Head of caudate nucleus (tissue), 42 donors: ENCODE measurements around the gene CLIC3.

Experiments
- DNase-seq, 42 donors: peaks; one replicate each; pipeline versions ENCODE4 v3.0.0 to v3.0.0-alpha.2; 2020 to 2021; ENCODE audit warnings: mixed read lengths in 7 of 42
- intact Hi-C: fragments of 100-400 bp; cut with DNase I; formaldehyde crosslinking; loops from one replicate; pipeline ENCODE4 v1.15.0; 2022

Gene CLIC3

DNA sequence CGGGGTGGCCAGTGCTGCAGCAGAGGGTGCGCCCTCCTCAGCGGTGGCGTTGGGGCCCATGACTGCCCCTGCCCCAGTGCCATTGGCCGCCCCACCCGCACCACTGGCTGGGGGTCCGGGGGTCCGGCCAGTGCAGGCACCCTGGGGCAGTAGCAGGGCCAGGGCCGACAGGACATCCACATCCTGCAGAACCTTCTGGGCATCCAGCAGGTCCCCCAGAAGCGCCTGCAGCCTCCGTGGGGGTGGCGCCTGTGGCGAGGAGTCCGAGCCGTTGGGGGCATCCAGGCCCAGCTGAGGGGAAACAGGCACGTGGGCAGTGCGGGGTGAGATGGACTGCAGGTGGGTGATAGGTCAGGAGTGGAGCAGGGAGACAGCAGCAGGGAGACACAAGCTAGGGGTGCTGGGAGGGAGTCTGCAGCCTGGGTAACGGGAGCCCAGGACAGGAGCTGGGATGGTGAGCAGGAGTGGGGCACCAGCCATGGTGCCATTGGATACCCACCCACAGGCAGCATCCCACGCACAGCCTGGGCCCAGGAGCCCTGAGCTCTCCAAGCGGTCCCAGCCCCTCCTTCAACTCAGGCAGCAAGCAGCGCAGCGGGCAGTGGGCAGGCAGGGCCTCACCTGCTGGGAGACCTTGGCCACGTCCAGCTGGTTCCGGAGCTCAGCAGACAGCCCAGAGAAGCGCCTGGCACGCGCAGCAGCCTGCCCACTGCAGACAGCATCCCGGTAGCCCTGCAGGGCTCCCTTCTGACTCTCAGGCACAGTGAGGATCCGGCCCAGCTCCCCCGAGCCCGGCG lies 24.6 kb upstream of the CLIC3 start:
- intact Hi-C loops: no loop called here
- DNase-seq: no peak

- no peak for DNase-seq
- intact Hi-C loops: no loop called here
Observed at GRCh38 chr9:137019891-137020683, 23.7 kb upstream of the CLIC3 start.

DNA sequence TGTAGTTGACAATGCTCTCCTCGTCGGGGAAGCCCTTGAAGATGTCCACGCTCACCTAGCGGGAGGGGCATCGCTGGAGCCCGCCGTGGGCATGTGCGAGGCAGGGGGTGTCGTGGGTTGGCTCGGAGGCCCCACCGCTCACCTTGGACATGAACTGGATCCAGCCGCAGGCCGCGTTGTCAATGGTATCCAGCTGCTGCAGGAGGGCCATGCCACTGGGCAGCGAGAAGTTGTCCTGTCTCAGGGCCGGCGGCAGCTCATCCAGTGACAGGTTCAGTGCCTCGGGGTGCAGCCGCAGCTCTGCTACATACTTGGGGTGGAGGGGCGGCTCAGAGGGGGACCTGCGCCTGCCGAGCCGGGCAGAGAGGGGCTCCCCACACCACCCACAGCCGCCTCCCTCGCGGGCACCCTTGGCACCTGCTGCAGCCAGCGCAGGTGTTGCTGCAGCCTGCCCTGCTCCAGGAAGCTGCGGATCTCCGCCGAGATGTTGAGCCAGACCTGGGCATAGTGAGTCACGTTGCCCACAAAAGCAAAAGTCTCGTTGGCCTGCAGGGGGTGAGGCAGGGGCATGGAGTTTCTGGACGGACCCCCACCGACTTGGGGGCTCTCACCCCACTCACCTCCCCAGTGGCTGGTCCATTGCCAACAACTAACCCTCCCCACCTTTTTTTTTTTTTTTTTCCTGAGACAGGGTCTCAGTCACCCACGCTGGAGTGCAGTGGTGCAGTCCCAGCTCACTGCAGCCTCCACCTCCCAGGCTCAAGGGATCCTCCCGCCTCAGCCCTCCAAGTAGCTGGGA lies 22.6 kb upstream of the CLIC3 start:
- no peak for DNase-seq
- intact Hi-C loops: no loop called here

DNA sequence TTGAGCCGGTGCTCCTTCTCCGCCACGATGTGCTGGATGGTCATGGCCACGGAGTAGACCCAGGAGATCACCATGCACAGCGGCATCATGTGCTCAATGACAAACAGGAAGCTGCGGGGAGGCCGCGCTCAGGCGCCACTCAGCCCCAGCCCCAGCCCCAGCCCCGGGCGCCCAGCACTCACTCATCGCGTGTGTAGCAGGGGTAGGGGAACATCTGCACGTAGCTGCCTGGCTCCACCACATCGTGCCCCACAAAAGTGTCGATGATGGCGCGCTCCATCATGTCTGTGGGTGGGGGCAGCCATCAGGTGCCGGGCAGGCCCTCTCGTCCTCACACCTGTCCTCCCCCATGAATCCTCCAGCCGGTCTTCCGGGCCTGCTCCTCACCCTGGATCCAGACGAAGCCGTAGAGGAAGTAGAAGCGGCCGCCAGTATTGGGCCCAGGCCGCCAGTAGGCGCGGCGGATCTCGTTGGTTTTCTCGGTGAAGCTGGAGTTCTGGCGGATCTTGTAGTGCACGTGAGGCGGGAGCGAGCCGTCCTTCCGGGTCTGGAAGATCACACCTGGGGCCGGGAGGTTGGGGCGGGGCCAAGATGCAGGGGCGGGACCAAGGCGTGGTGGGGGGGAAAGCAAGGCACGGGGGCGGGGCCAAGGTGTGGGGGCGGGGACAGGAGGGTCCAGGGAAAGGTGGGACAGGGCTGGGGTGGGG lies 21.6 kb upstream of the CLIC3 start:
- intact Hi-C loops: no loop called here
- no peak for DNase-seq

DNA sequence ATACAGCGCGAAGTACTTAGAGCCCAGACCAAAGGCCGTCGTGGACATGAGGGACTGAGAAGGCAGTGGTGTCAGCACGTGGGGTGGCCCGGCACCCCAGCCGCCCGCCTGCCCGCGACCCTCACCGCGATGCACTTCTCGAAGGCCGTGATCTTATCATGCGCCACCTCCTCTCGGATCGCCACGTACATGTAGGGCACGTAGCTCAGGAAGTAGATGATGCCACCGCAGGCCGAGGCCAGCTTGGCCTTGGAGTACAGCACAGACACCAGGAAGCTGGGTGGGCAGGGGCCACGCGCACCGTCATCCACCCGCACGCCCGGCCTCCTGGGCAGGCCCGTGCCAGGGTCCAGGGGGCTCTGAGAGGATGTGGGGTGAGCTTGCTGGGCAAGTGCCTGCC lies 20.7 kb upstream of the CLIC3 start:
- no peak for DNase-seq
- intact Hi-C loops: no loop called here

- no peak for DNase-seq
- intact Hi-C loops: no loop called here
Observed at GRCh38 chr9:137016436-137016835, 20.1 kb upstream of the CLIC3 start.

DNA sequence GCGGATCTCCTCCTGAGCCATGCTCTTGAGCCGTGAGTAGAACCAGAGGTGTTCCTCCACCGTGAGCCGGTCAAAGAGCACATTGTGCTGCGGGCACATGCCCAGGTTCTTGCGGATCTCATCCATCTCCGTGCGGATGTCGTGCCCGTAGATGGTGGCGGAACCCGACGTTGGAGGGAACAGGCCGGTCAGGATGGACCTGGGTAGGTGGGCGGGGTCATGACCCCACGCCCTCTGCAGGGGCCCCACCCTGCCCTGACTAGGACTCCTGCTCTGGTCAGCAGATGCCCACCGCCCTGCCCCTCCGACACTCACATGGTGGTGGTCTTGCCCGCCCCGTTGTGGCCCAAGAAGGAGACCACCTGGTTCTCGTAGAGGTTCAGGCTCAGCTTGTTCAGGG lies 19.6 kb upstream of the CLIC3 start:
- intact Hi-C loops: no loop called here
- no peak for DNase-seq

GRCh38 chr9:137015540-137015930 lies 19.2 kb upstream of the CLIC3 start:
- no peak for DNase-seq
- intact Hi-C loops: no loop called here

DNA sequence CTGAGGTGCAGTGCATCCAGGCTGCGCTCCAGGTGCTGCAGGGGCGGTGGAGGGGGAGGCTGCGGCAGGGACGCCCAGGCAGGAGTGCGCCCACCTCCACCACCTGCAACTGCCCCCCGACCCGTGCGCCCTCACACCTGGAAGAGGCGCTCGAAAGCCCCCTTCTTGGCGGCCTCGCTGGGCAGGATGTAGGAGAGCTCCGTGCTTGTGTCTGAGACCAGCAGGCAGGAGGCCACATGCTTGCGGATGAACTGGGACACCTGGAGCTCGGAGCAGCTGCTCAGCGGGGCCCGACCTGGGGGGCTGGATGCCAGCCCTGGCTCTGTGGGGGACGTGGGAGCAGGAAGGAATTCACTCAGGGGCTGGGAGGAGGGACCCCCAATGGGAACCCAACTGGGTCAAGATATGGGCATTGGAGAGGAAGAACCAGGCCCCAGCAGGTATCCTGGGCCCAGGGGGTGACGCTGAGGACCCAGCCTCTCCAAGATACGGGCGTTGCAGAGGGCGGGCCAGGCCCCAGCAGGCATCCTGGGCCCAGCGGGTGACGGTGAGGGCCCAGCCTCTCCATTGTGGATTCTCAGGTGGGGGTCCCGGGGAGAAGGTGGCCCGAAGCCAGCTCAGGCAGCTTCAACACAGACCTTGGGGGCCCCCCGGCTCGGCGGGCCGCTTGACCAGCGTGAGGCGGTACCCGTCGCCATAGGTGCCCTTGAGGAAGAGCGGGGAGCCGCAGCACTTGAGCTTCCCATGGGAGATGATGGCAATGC lies 18.6 kb upstream of the CLIC3 start:
- intact Hi-C loops: no loop called here
- no peak for DNase-seq

DNA sequence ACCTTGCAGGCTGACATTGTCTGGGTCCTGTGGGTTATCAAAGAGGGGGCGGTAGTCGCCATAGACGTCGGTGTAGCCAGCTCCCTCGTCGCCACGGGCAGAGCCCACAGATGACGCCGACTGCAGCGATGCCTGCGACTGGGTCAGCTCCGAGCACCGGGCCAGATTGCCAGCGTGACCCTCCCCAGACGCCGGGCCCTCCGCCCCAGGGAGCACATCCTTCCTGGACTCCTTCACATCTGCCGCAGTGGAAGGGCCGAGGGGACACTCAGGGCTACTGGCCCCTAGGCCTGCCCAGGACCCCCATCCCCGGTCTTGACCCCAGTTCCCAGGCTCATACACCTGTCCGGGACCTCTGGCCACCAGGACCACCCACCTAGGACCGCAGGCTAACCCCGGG lies 17.8 kb upstream of the CLIC3 start:
- intact Hi-C loops: no loop called here
- no peak for DNase-seq

- intact Hi-C loops: no loop called here
Observed at GRCh38 chr9:137013571-137013940, 17.2 kb upstream of the CLIC3 start.

GRCh38 chr9:137012694-137013570 lies 16.6 kb upstream of the CLIC3 start:
- peak in 8 of 42 donors; percentile 43 to 70 (median 56) for DNase-seq
- intact Hi-C loops: no loop called here

More at GRCh38 chr9:137013571-137013940, 17.2 kb upstream of the CLIC3 start:
- no peak for DNase-seq

DNA sequence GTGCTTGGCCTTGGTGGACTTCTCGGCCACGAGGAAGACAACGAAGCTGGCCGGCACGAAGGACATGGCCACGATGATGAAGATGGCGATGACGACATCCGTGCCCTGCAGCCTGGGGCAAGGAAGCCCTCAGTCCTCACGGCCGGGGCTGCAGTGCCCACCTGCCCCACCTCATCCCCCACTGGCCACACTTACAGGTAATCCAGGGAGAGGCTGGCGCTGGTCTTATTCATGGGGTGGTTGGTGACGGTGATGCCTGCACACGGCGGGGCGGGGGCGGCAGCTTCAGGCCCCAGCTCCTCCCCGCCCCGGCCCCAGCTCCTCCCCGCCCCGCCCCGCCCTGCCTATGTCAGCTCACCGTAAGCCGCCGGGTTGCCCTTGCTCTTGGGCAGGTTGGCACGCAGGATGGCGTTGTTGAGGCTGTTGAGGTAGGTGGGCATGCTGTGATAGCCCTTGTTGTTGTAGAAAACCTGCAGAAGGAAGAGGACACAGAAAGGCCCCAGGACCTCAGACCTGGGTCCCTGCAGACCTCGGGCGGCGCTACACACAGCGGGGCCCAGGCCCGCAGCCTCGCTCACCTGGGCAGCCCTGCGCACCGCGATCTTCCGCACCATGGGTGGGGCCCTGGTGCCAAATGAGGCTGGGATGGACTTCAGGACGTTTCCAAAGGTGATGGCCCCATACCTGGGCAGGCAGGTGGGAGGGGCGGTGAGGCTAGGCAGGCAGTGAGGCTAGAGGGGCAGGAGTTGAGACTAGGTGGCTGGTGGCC lies 15.7 kb upstream of the CLIC3 start:
- no peak for DNase-seq
- intact Hi-C loops: no loop called here

GRCh38 chr9:137011156-137011555 lies 14.8 kb upstream of the CLIC3 start:
- intact Hi-C loops: no loop called here
- DNase-seq: no peak

GRCh38 chr9:137009938-137010732 lies 13.8 kb upstream of the CLIC3 start:
- DNase-seq: no peak
- intact Hi-C loops: no loop called here

DNA sequence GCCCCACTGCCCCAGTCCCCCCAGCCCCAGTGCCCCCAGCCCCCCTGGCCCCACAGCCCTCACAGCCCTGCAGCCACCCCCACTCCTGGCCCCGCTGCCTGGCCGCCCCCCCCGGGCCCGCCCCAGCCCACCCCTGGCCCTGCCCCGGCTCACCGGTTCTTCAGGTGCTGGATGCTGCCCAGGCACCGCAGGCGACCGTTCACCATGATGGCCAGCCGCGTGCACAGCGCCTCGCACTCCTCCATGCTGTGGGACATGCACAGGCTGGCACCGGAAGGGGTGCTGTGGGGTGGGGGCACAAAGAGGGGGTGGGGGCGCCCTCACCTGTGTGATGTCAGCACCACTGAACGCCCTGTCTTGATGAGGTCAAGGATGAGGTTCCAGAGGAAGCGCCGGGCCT lies 12.8 kb upstream of the CLIC3 start:
- intact Hi-C loops: no loop called here

More for the DNA sequence above, 12.8 kb upstream of the CLIC3 start:
- no peak for DNase-seq
